Measurements from ENCODE around the gene NOS1. TPM values are rescaled to one million over a fixed set of nuclear protein-coding genes. Genes with fewer than 3 reads are reported as not detected.

The NOS1 gene
- total and polyA plus RNA-seq, 2 of the 8 experiments (the other 6 are each of a cell fraction or from before 2014, with no cell fraction given), result 1.5 to 2.0 TPM

- TF ChIP-seq CHD7 (IDR thresholded peaks at IDR 0.05; ENCODE audit: insufficient replicate concordance, low read length), result no peak
- TF ChIP-seq HDAC6 (IDR thresholded peaks at IDR 0.05; ENCODE audit: low read depth, low read length), result no peak
- no peak for TF ChIP-seq EP300 (IDR thresholded peaks at IDR 0.05; ENCODE audit: borderline replicate concordance in 1 of 2, low read depth in 2 of 2, low read length in 2 of 2)
- no peak for TF ChIP-seq YY1 (IDR thresholded peaks at IDR 0.05; ENCODE audit: low read depth, low read length)
- TF ChIP-seq GTF2F1 (IDR thresholded peaks at IDR 0.05; ENCODE audit: borderline replicate concordance, low read depth, low read length), result no peak
Observed at GRCh38 chr12:117167769-117168168, 193.7 kb downstream of the NOS1 start (continued).

All from H1 (cell line).